Measurements from ENCODE around the gene CPM. TPM values are rescaled to one million over a fixed set of nuclear protein-coding genes. Genes with fewer than 3 reads are reported as not detected.
"Not testable (repeated sequence)": the region's sequence is repeated elsewhere in the genome, so short reads cannot be mapped to it uniquely, and the experiment has no call there.

CPM gene
- total and polyA plus RNA-seq, 2 donors (not counting 3 experiments of a cell fraction or from before 2014, with no cell fraction given): not detected

- Histone ChIP-seq H3K9me1 (replicated peaks; ENCODE audit: control insufficient read depth, extremely low read depth, insufficient read depth, low read length) (no peaks in the 10 kb centered on the region), H3K4me1 (ENCODE audit: control insufficient read depth, extremely low read depth, insufficient read depth, low read length) (no peaks in the 10 kb centered on the region), H4K20me1 (replicated peaks; ENCODE audit: control insufficient read depth, extremely low read depth, insufficient read depth, low read length) (no peaks in the 10 kb centered on the region), H3K27me3 (ENCODE audit: control insufficient read depth in 2 of 2, insufficient read depth in 2 of 2, low read length in 2 of 2) (peaks cover 16 to 21% of the 10 kb centered on the region in 2 experiments), H3K27ac (ENCODE audit: insufficient read depth, low read depth, low read length) (no peak overlapping the region), H3K36me3 (ENCODE audit: control insufficient read depth in 2 of 2, extremely low read depth in 1 of 2, insufficient read depth in 2 of 2, low read length in 2 of 2) (no peaks in the 10 kb centered on the region), H3K79me2 (ENCODE audit: control insufficient read depth, insufficient read depth, low read length) (no peaks in the 10 kb centered on the region), H2AFZ (ENCODE audit: low read depth, low read length) (no peak overlapping the region), H3K4me2 (ENCODE audit: insufficient read depth, low read length) (no peak overlapping the region), H3K9ac (replicated peaks; ENCODE audit: extremely low read depth, insufficient read depth, low read length) (no peak overlapping the region), H3K4me3 (replicated peaks in 1 of 3; ENCODE audit: insufficient read depth in 1 of 3, low read depth in 1 of 3, low read length in 3 of 3) (no peak overlapping the region), H3K9me3 (replicated peaks; ENCODE audit: control insufficient read depth, insufficient read depth, low read length) (no peaks in the 10 kb centered on the region)
- TF ChIP-seq CTCF (IDR thresholded peaks at IDR 0.05; ENCODE audit: extremely low read depth in 1 of 2, insufficient read depth in 1 of 2, low read depth in 1 of 2, low read length in 2 of 2) (no peak), MYC (IDR thresholded peaks at IDR 0.05; ENCODE audit: low read depth, low read length) (no peak), POLR2AphosphoS5 (IDR thresholded peaks at IDR 0.05; ENCODE audit: insufficient read depth, low read depth, low read length) (no peak), GATA2 (IDR thresholded peaks at IDR 0.05; ENCODE audit: insufficient read depth, insufficient read length, low read depth, low read length) (no peak)
- ChIA-PET CTCF (interaction anchor here (0.5 to 2.0 kb wide), 6 partner anchors 205 to 389 kb away, joined by 3 to 9 read pairs (median 4); no protein-coding TSS in a partner anchor), POLR2A (no interaction called here)
- intact Hi-C loops (cut with micrococcal nuclease): loop anchor here (1.0 kb wide), 3 partner anchors 206 to 390 kb away; no protein-coding TSS in a partner anchor
- FAIRE-seq (no peak), DNase-seq (ENCODE audit: low read depth, low spot score) (no peak)
- dilution Hi-C loops (cut with MboI; ENCODE audit: extremely low pct_ligation_motif_present, low sequenced_read_pairs): no loop called here
- BruUV-seq (replicated peaks): no TSS peak
These were observed 68.4 kb downstream of the CPM start for GRCh38 chr12:68864604-68865003.

GRCh38 chr12:68863886-68864454 is 69.0 kb downstream of the CPM start:
- intact Hi-C loops (cut with micrococcal nuclease): loop anchor here (1.0 kb wide), 3 partner anchors 206 to 390 kb away; no protein-coding TSS in a partner anchor
- H2AFZ ChIP-seq (ENCODE audit: low read depth, low read length); H3K79me2 ChIP-seq (ENCODE audit: control insufficient read depth, insufficient read depth, low read length); H3K4me2 ChIP-seq (ENCODE audit: insufficient read depth, low read length); H3K36me3 ChIP-seq (ENCODE audit: control insufficient read depth in 2 of 2, extremely low read depth in 1 of 2, insufficient read depth in 2 of 2, low read length in 2 of 2); H3K9me3 ChIP-seq (replicated peaks; ENCODE audit: control insufficient read depth, insufficient read depth, low read length); BruUV-seq (replicated peaks); H4K20me1 ChIP-seq (replicated peaks; ENCODE audit: control insufficient read depth, extremely low read depth, insufficient read depth, low read length); H3K4me1 ChIP-seq (ENCODE audit: control insufficient read depth, extremely low read depth, insufficient read depth, low read length); H3K27ac ChIP-seq (ENCODE audit: insufficient read depth, low read depth, low read length); H3K9ac ChIP-seq (replicated peaks; ENCODE audit: extremely low read depth, insufficient read depth, low read length); H3K9me1 ChIP-seq (replicated peaks; ENCODE audit: control insufficient read depth, extremely low read depth, insufficient read depth, low read length); POLR2A ChIA-PET; dilution Hi-C loops (cut with MboI; ENCODE audit: extremely low pct_ligation_motif_present, low sequenced_read_pairs); H3K4me3 ChIP-seq (replicated peaks in 1 of 3; ENCODE audit: insufficient read depth in 1 of 3, low read depth in 1 of 3, low read length in 3 of 3): not testable (repeated sequence)
- TF ChIP-seq CTCF (IDR thresholded peaks at IDR 0.05; ENCODE audit: extremely low read depth in 1 of 2, insufficient read depth in 1 of 2, low read depth in 1 of 2, low read length in 2 of 2): peak; percentile 36 to 44
- H3K27me3 ChIP-seq (ENCODE audit: control insufficient read depth in 2 of 2, insufficient read depth in 2 of 2, low read length in 2 of 2): peaks cover 11 to 18% of the 10 kb centered on the region in 2 experiments
- DNase-seq (ENCODE audit: low read depth, low spot score) (peak; percentile 42), FAIRE-seq (peak; percentile 67)
- CTCF ChIA-PET: interaction anchor here (1.0 to 1.9 kb wide), 3 partner anchors 207 to 390 kb away, joined by 3 to 9 read pairs (median 4); no protein-coding TSS in a partner anchor
